ENCODE data around the gene RADIL.
A peak's percentile ranks its signal among the peaks of the same experiment; 100 is the strongest.

DNA sequence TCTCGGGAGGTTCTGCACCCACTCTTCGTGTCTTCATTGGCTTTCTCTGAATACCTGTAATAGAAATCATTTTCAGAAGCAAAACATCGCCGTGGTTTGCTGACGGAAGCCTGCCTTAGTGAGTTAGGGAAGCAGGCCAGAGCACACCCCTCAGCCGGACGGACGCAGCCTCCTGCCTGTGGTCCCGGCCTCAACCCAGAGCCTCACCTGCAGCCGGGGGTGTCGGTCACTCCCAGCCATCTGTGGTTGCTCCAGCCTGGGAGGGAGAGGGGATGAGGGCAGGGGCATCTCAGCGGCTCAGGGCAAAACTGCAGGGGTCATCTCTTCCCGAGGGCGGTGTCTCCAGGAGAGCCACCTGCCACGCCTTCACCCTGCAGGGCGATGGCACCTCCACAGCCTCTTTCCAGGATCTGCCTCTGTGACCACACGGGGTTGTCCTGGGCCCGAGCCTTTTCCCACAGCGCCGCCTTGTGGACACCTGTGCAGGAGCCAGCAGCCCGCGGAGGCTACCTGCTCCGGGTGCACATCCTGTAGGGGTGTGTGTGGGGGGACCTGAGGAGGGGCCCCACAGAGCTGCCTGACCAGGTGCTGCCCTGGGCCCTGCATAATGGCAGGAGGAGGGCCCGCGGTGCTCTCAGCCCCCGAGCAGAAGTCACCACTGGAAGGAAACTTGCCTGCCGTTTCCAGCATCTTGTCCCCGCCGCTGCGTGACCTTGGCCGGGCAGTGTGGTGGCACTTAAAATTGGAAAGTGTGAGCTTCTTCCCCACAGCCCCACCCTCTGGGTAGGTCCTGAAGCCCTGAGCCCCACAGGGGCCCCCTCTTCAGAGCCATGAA, 129.7 kb downstream of the RADIL start:
- TF ChIP-seq, protein P1, sequence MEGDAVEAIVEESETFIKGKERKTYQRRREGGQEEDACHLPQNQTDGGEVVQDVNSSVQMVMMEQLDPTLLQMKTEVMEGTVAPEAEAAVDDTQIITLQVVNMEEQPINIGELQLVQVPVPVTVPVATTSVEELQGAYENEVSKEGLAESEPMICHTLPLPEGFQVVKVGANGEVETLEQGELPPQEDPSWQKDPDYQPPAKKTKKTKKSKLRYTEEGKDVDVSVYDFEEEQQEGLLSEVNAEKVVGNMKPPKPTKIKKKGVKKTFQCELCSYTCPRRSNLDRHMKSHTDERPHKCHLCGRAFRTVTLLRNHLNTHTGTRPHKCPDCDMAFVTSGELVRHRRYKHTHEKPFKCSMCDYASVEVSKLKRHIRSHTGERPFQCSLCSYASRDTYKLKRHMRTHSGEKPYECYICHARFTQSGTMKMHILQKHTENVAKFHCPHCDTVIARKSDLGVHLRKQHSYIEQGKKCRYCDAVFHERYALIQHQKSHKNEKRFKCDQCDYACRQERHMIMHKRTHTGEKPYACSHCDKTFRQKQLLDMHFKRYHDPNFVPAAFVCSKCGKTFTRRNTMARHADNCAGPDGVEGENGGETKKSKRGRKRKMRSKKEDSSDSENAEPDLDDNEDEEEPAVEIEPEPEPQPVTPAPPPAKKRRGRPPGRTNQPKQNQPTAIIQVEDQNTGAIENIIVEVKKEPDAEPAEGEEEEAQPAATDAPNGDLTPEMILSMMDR (IDR thresholded peaks at IDR 0.05): peak in 1 of 3 donors; percentile 79
- TF ChIP-seq POLR2A (IDR thresholded peaks at IDR 0.05): no peak

All from lower leg skin (tissue), 3 donors.